SU-DHL-6 (cell line): ENCODE measurements around the gene ABI1.

ENCODE experiments used
- CTCF ChIP-seq: fragments of 200-600 bp; sonication (generic); IDR thresholded peaks from one replicate; pipeline ENCODE4 v1.5.1; 2017; ENCODE audit warnings: antibody characterized with exemption, mild to moderate bottlenecking, low read length, moderate library complexity; ENCODE audit not compliant: insufficient read depth, poor library complexity, severe bottlenecking
- EZH2phosphoT487 ChIP-seq: fragments of 200-600 bp; sonication (generic), shearing (Covaris generic); conservative IDR thresholded peaks from 2 replicates; pipeline ENCODE4 v1.6.1; 2018; ENCODE audit warnings: mild to moderate bottlenecking, antibody characterized with exemption, low read length, moderate library complexity, mixed read lengths

DNA sequence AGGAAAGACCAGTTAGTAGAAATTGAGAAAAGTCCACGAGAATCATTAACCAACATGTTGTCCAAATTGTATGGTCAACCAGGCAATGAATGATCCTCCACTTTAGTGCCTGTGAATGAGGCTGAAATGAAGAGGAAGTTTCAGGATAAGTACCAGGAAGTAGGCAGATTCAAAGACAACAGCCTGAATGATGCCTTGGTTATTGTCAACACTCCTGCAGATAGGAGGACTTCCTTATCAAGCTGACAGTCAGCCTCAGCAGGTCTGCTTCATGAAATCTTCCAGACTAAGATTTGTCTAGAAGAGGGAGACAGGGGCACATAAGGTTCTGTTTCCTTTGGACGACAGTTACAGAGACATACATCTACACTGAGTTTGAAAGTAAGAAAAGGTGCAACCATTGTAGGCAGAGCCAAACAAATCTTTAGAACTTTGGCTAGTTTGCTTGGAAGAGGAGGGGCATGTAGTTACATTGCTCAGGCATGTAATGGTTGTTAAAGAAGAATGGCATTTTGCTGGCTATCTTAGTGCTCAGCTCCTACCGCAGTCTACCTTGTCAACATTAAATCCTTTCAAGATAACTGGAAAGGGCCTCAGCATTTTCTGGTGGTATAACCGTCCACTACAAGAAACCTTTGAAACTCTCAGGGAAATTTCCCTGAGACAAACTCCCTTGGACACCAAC, 81.4 kb downstream of the ABI1 start:
- TF ChIP-seq CTCF, result no peak
- TF ChIP-seq EZH2phosphoT487, result no peak
